ENCODE measurements around the gene NFIB.

The NFIB gene

GRCh38 chr9:14146201-14146874 is 167.6 kb downstream of the NFIB start:
- H3K36me3 ChIP-seq (ENCODE audit: control insufficient read depth, insufficient read depth, low read length), result no peaks in the 10 kb centered on the region
- no peaks in the 10 kb centered on the region for H3K27me3 ChIP-seq (replicated peaks; ENCODE audit: control insufficient read depth, insufficient read depth, low read length)
- no peak overlapping the region for H3K4me3 ChIP-seq (replicated peaks; ENCODE audit: low read depth, low read length)
- no peak for TF ChIP-seq CTCF (IDR thresholded peaks at IDR 0.05; ENCODE audit: insufficient read depth, low read length, poor library complexity, severe bottlenecking)
- no peak for DNase-seq (ENCODE audit: extremely low read depth, insufficient read length)

DNA sequence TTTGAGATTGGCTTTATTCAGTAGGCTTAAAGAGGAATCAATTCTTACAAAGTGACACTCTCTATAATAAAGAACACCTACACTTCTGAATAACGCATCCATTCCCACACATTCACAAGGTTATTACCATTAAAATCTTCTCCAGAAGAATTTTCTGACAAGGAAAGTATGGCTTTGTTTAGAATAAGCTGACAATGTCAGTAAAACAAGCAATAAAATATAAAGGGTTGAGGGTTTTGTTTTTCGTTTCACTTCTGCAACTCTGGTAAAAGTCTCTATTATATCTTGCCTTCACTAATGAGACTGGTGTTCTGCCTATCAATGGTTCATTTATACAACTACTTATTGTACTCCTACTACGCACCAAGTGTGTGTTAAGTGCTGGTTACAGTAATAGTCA is 169.7 kb downstream of the NFIB start:
- no peaks in the 10 kb centered on the region for H3K27me3 ChIP-seq (replicated peaks; ENCODE audit: control insufficient read depth, insufficient read depth, low read length)
- no peak for TF ChIP-seq CTCF (IDR thresholded peaks at IDR 0.05; ENCODE audit: insufficient read depth, low read length, poor library complexity, severe bottlenecking)
- no peak overlapping the region for H3K4me3 ChIP-seq (replicated peaks; ENCODE audit: low read depth, low read length)
- no peaks in the 10 kb centered on the region for H3K36me3 ChIP-seq (ENCODE audit: control insufficient read depth, insufficient read depth, low read length)
- no peak for DNase-seq (ENCODE audit: extremely low read depth, insufficient read length)

GRCh38 chr9:14141699-14142098 is 172.2 kb downstream of the NFIB start:
- H3K27me3 ChIP-seq (replicated peaks; ENCODE audit: control insufficient read depth, insufficient read depth, low read length), result no peaks in the 10 kb centered on the region
- TF ChIP-seq CTCF (IDR thresholded peaks at IDR 0.05; ENCODE audit: insufficient read depth, low read length, poor library complexity, severe bottlenecking), result no peak
- no peak for DNase-seq (ENCODE audit: extremely low read depth, insufficient read length)
- no peaks in the 10 kb centered on the region for H3K36me3 ChIP-seq (ENCODE audit: control insufficient read depth, insufficient read depth, low read length)
- no peak overlapping the region for H3K4me3 ChIP-seq (replicated peaks; ENCODE audit: low read depth, low read length)

DNA sequence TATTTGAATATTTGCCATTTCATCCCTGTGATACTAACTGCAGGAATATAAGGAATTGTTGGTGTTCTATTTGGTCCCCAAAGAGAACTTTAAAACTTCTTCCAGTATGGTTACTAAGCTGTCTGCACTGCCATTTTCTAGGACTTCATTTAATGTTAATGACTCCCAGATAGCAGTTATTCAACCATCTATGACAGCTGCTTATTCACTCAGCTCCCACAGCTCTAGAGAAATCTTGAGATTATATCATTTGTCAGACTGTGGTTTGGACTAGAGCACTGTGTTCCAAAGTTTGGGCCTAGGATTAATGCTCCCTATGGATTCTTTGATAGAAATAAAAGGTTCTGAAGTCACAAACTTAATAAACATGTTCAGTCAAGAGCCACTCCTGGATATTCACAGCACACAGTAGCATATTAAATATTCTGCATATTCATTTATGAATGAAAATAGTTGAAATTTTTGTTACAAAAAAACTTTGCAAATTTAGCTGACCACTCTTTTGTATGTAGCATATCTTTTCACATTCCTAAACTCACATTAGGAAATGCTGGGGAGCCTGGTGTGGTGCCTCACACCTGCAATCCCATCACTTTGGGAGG is 173.7 kb downstream of the NFIB start:
- no peaks in the 10 kb centered on the region for H3K27me3 ChIP-seq (replicated peaks; ENCODE audit: control insufficient read depth, insufficient read depth, low read length)
- no peak for TF ChIP-seq CTCF (IDR thresholded peaks at IDR 0.05; ENCODE audit: insufficient read depth, low read length, poor library complexity, severe bottlenecking)
- H3K36me3 ChIP-seq (ENCODE audit: control insufficient read depth, insufficient read depth, low read length), result no peaks in the 10 kb centered on the region
- no peak for DNase-seq (ENCODE audit: extremely low read depth, insufficient read length)
- H3K4me3 ChIP-seq (replicated peaks; ENCODE audit: low read depth, low read length), result no peak overlapping the region

DNA sequence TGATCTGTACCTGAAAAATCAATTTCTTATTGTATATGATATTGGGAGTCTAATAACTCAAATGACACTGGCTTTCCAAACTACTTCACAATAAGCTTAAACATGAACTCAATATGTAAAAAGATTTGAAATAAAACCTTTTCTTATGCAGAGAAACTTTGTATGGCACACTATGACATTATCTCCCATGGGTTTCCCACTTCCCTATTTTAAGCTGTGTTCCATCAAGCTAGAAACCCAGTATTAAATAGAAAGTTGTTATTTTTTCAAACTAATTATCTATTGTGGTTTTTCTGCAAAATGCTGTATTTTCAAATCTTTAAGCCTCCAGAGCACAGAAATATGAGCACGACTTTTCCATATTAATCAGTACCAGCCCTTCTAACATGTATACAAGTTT is 174.7 kb downstream of the NFIB start:
- H3K36me3 ChIP-seq (ENCODE audit: control insufficient read depth, insufficient read depth, low read length), result no peaks in the 10 kb centered on the region
- no peak for DNase-seq (ENCODE audit: extremely low read depth, insufficient read length)
- H3K4me3 ChIP-seq (replicated peaks; ENCODE audit: low read depth, low read length), result no peak overlapping the region
- H3K27me3 ChIP-seq (replicated peaks; ENCODE audit: control insufficient read depth, insufficient read depth, low read length), result no peaks in the 10 kb centered on the region
- TF ChIP-seq CTCF (IDR thresholded peaks at IDR 0.05; ENCODE audit: insufficient read depth, low read length, poor library complexity, severe bottlenecking), result no peak
